HG02588 (cell line): ENCODE results near the gene SGSM1.
"Not testable (repeated sequence)": the region's sequence is repeated elsewhere in the genome, so short reads cannot be mapped to it uniquely, and the experiment has no call there.

ENCODE experiments used
- ATAC-seq: cut with Tn5 transposase; IDR thresholded peaks from one replicate; pipeline ENCODE4 v1.9.1; 2021; ENCODE audit warnings: mild to moderate bottlenecking, moderate library complexity; ENCODE audit not compliant: unreplicated experiment

The SGSM1 gene

GRCh38 chr22:24893341-24894070, 87.5 kb downstream of the SGSM1 start:
- ATAC-seq, result no peak

GRCh38 chr22:24894220-24894975, 88.4 kb downstream of the SGSM1 start:
- ATAC-seq, result no peak

- ATAC-seq, result no peak
Measured at GRCh38 chr22:24894998-24895397, 89.0 kb downstream of the SGSM1 start.

GRCh38 chr22:24901448-24901847, 95.4 kb downstream of the SGSM1 start:
- no peak for ATAC-seq

GRCh38 chr22:24905909-24906308, 99.9 kb downstream of the SGSM1 start:
- ATAC-seq, result no peak

- ATAC-seq, result not testable (repeated sequence)
Measured at GRCh38 chr22:24907101-24907500, 101.1 kb downstream of the SGSM1 start.

- ATAC-seq, result no peak
Measured at GRCh38 chr22:24920029-24920428, 114.0 kb downstream of the SGSM1 start.

GRCh38 chr22:24925586-24926427, 119.8 kb downstream of the SGSM1 start:
- ATAC-seq, result no peak

GRCh38 chr22:24926428-24926725, 120.4 kb downstream of the SGSM1 start:
- ATAC-seq, result no peak

- ATAC-seq, result no peak
Measured at GRCh38 chr22:24926849-24927579, 121.0 kb downstream of the SGSM1 start.

- no peak for ATAC-seq
Measured at GRCh38 chr22:24928322-24928721, 122.3 kb downstream of the SGSM1 start.

- ATAC-seq, result no peak
Measured at GRCh38 chr22:24930678-24931077, 124.7 kb downstream of the SGSM1 start.

- ATAC-seq, result no peak
Measured at GRCh38 chr22:24935771-24936483, 129.9 kb downstream of the SGSM1 start.

- ATAC-seq, result no peak
Measured at GRCh38 chr22:24937114-24937513, 131.1 kb downstream of the SGSM1 start.

GRCh38 chr22:24938741-24939341, 132.8 kb downstream of the SGSM1 start:
- ATAC-seq, result no peak

- no peak for ATAC-seq
Measured at GRCh38 chr22:24942301-24942700, 136.3 kb downstream of the SGSM1 start.

GRCh38 chr22:24944217-24944937, 138.4 kb downstream of the SGSM1 start:
- no peak for ATAC-seq

GRCh38 chr22:24945430-24945829, 139.4 kb downstream of the SGSM1 start:
- ATAC-seq, result no peak

GRCh38 chr22:24947383-24947782, 141.4 kb downstream of the SGSM1 start:
- no peak for ATAC-seq
